PC-3 (cell line): ENCODE measurements around the gene OPRM1. TPM values are rescaled to one million over a fixed set of nuclear protein-coding genes. Genes with fewer than 3 reads are reported as not detected.

Experiments used
- ATAC-seq: fragments of 200-7000 bp; cut with Tn5 transposase; 2 replicates; pipeline ENCODE4 v1.9.1; 2020; ENCODE audit warnings: mild to moderate bottlenecking, moderate library complexity
- BruUV-seq: library from RNA; stranded (reverse); fragments of 400-500 nt; replicated peaks from 2 replicates; lab custom pipeline; 2021; lab: Mats Ljungman, UMichigan
- CTCF ChIA-PET: fragments of 300-600 bp; sonication (Branson Sonifier 250); formaldehyde crosslinking; loops from one replicate; lab custom pipeline; 2022; ENCODE audit warnings: antibody characterized with exemption; lab: Charles Lee
- POLR2A ChIA-PET: fragments of 300-600 bp; sonication (Branson Sonifier 250); formaldehyde crosslinking; loops from one replicate; lab custom pipeline; 2022; ENCODE audit warnings: antibody characterized with exemption; ENCODE audit not compliant: unreplicated experiment; lab: Charles Lee
- DNase-seq: peaks from one replicate; pipeline ENCODE4 v3.0.0-alpha.2; 2015
- H2AFZ ChIP-seq: fragments of 300-600 bp; sonication (generic); 2 replicates; pipeline ENCODE4 v1.6.0; 2016; ENCODE audit warnings: antibody characterized with exemption, low read length
- H3F3A ChIP-seq: fragments of 300-600 bp; sonication (generic); one replicate; pipeline ENCODE4 v1.6.0; 2017; ENCODE audit warnings: antibody characterized with exemption, low read length, control low read depth, mild to moderate bottlenecking; ENCODE audit not compliant: unreplicated experiment
- H3K27ac ChIP-seq: fragments of 300-600 bp; sonication (generic); 2 replicates; pipeline ENCODE4 v1.5.1; 2016; ENCODE audit warnings: mild to moderate bottlenecking, low read length
- H3K27me3 ChIP-seq: fragments of 300-600 bp; sonication (generic); 2 replicates; pipeline ENCODE4 v1.6.1; 2016; ENCODE audit warnings: low read length, mixed read lengths
- H3K36me3 ChIP-seq: fragments of 300-600 bp; sonication (generic); 2 replicates; pipeline ENCODE4 v1.6.1; 2016; ENCODE audit warnings: low read depth, mixed run types, low read length, mixed read lengths
- H3K4me1 ChIP-seq: fragments of 300-600 bp; sonication (generic); 2 replicates; pipeline ENCODE4 v1.5.1; 2016; ENCODE audit warnings: low read length; ENCODE audit not compliant: insufficient read depth
- H3K4me2 ChIP-seq: fragments of 300-600 bp; sonication (generic); 2 replicates; pipeline ENCODE4 v1.6.0; 2016; ENCODE audit warnings: low read length
- H3K4me3 ChIP-seq: fragments of 300-600 bp; sonication (generic); 2 replicates; pipeline ENCODE4 v1.5.1; 2016; ENCODE audit warnings: mild to moderate bottlenecking, low read length, mixed read lengths
- H3K79me2 ChIP-seq: fragments of 300-600 bp; sonication (generic); 2 replicates; pipeline ENCODE4 v1.6.1; 2017; ENCODE audit warnings: low read length, mixed read lengths
- H3K9ac ChIP-seq: fragments of 300-600 bp; sonication (generic); 2 replicates; pipeline ENCODE4 v1.6.0; 2016; ENCODE audit warnings: mild to moderate bottlenecking, low read length
- H3K9me2 ChIP-seq: fragments of 300-600 bp; sonication (generic); replicated peaks from 2 replicates; pipeline ENCODE4 v1.6.1; 2016; ENCODE audit warnings: mixed run types, low read length, mixed read lengths
- H3K9me3 ChIP-seq: fragments of 300-600 bp; sonication (generic); 2 replicates; pipeline ENCODE4 v1.6.1; 2016; ENCODE audit warnings: low read length, mixed read lengths
- H4K20me1 ChIP-seq: fragments of 300-600 bp; sonication (generic); 2 replicates; pipeline ENCODE4 v1.6.1; 2016; ENCODE audit warnings: low read length, mixed read lengths
- EZH2 ChIP-seq: fragments of 300-600 bp; sonication (generic); IDR thresholded peaks from one replicate; pipeline ENCODE4 v1.6.1; 2017; ENCODE audit warnings: antibody characterized with exemption, mild to moderate bottlenecking, low read length; ENCODE audit not compliant: unreplicated experiment
- EZH2phosphoT487 ChIP-seq: fragments of 300-600 bp; sonication (generic); IDR thresholded peaks from 2 replicates; pipeline ENCODE4 v1.6.1; 2018; ENCODE audit warnings: mild to moderate bottlenecking, antibody characterized with exemption, low read length, borderline replicate concordance
- intact Hi-C: fragments of 100-400 bp; cut with micrococcal nuclease; formaldehyde crosslinking; loops from 2 replicates; pipeline ENCODE4 v1.9.0; 2023
- total RNA-seq: library from RNA; depleted of rRNA; stranded (reverse); fragments of >200 nt; gene quantifications from 2 replicates; pipeline ENCODE4 v1.2.3, GENCODE V29; 2014
- TF ChIP-seq, protein P1 (sequence below): fragments of 300-600 bp; sonication (generic); conservative IDR thresholded peaks from 2 replicates; pipeline ENCODE4 v1.5.1; 2017; ENCODE audit warnings: antibody characterized with exemption, low read depth, mild to moderate bottlenecking, low read length

Gene OPRM1
- total RNA-seq, 1 experiment from 2014 or later, result not detected

DNA sequence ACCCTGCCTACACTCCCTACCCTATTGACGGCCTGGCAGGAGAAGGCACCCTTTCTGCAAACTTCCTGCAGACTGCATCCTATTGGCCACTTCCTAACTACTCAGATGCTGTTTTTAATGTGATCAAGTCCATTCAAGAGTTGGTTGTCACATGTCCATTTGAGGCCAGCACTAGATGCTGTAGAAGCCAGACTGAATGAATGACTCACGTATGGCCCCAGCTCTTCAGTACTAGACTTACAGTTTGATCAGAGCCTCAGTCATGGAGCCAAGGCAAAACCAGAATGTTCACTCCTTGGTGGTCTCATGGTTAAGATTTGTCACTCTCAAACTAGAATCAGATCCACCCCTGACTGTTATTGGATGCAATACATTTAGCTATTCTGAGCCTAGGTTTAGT, 101.7 kb downstream of the OPRM1 start:
- Histone ChIP-seq H3K36me3 (no peaks in the 10 kb centered on the region), H4K20me1 (no peaks in the 10 kb centered on the region), H2AFZ (no peak overlapping the region), H3K27me3 (peaks cover 4% of the 10 kb centered on the region; the same call in 1 of the 2 replicates), H3K9ac (no peak overlapping the region), H3K4me2 (no peak overlapping the region), H3K79me2 (no peaks in the 10 kb centered on the region), H3K4me3 (no peak overlapping the region), H3K27ac (no peak overlapping the region), H3K9me3 (no peaks in the 10 kb centered on the region), H3F3A (no peaks in the 10 kb centered on the region), H3K4me1 (no peaks in the 10 kb centered on the region), H3K9me2 (no peaks in the 10 kb centered on the region)
- ATAC-seq (no peak), DNase-seq (no peak)
- TF ChIP-seq, protein P1, sequence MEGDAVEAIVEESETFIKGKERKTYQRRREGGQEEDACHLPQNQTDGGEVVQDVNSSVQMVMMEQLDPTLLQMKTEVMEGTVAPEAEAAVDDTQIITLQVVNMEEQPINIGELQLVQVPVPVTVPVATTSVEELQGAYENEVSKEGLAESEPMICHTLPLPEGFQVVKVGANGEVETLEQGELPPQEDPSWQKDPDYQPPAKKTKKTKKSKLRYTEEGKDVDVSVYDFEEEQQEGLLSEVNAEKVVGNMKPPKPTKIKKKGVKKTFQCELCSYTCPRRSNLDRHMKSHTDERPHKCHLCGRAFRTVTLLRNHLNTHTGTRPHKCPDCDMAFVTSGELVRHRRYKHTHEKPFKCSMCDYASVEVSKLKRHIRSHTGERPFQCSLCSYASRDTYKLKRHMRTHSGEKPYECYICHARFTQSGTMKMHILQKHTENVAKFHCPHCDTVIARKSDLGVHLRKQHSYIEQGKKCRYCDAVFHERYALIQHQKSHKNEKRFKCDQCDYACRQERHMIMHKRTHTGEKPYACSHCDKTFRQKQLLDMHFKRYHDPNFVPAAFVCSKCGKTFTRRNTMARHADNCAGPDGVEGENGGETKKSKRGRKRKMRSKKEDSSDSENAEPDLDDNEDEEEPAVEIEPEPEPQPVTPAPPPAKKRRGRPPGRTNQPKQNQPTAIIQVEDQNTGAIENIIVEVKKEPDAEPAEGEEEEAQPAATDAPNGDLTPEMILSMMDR, result no peak
- TF ChIP-seq EZH2phosphoT487 (no peak), EZH2 (no peak)
- no TSS peak for BruUV-seq
- CTCF ChIA-PET, result interaction anchor here (0.5 kb wide), 1 partner anchor 17 kb away, joined by 3 read pairs; no protein-coding TSS in a partner anchor
- POLR2A ChIA-PET, result no interaction called here
- intact Hi-C loops, result no loop called here

DNA sequence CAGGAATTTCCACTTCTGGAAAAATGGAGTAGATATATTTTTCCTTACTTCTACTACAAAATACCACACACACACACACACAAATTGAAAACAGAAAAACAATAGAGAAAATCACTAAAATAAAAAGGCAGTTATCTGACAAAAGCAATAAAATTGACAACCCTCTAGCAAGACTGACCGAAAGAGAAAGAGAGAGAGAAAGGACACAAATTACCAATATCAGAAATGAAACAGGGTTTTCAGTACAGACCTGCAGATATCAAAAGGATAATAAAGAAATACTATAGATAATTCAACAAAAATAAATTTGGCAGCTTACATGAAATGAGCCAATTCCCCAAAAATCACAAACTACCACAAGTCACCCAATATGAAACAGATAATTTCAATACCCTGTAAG, 104.7 kb downstream of the OPRM1 start:
- no peaks in the 10 kb centered on the region for H3F3A ChIP-seq
- no peak overlapping the region for H3K4me3 ChIP-seq
- DNase-seq, result no peak
- CTCF ChIA-PET, result no interaction called here
- H4K20me1 ChIP-seq, result no peaks in the 10 kb centered on the region
- H3K79me2 ChIP-seq, result no peaks in the 10 kb centered on the region
- TF ChIP-seq, protein P1, result no peak
- no peak for TF ChIP-seq EZH2
- no peak for TF ChIP-seq EZH2phosphoT487
- no peak overlapping the region for H3K27ac ChIP-seq
- POLR2A ChIA-PET, result no interaction called here
- no peak for ATAC-seq
- H3K9me2 ChIP-seq, result no peaks in the 10 kb centered on the region
- H3K4me2 ChIP-seq, result no peak overlapping the region
- no TSS peak for BruUV-seq
- no peak overlapping the region for H2AFZ ChIP-seq
- intact Hi-C loops, result no loop called here
- H3K9ac ChIP-seq, result no peak overlapping the region
- no peaks in the 10 kb centered on the region for H3K4me1 ChIP-seq
- no peaks in the 10 kb centered on the region for H3K36me3 ChIP-seq
- no peaks in the 10 kb centered on the region for H3K9me3 ChIP-seq
- peaks cover 4% of the 10 kb centered on the region; the same call in 1 of the 2 replicates for H3K27me3 ChIP-seq

DNA sequence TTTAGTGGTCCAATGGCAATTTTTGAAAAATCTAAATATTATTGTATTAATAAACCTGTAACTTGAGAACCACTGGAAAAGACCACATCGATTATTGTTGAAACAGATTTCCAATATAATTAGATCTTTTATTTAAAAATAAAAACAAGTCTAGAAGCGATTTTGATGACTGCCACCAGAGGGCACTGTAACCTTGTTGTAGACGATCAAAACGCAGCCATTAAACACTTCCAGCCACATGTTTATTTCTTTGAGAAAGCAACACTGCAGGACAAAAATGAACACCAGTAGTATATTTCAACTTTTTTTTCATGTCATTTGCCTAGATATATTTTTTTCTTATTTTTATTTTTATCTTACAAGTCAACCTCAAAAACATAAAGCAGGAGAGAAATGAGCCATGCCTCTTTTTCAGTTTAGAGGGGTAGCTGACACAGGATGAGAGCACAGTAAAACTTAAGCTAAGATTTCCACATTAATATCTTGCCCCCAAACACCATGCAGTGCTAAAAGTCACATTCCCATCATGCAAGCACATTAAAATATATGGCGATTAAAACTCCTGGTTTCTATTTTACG, 115.4 kb downstream of the OPRM1 start:
- ATAC-seq, result no peak
- intact Hi-C loops, result loop anchor here (1.0 to 2.0 kb wide), 4 partner anchors 123 to 304 kb away; no protein-coding TSS in a partner anchor
- no peaks in the 10 kb centered on the region for H4K20me1 ChIP-seq

More for the DNA sequence above, 115.4 kb downstream of the OPRM1 start:
- no peaks in the 10 kb centered on the region for H3K4me1 ChIP-seq
- no peak overlapping the region for H2AFZ ChIP-seq
- H3K4me3 ChIP-seq, result no peak overlapping the region
- peak; percentile 71 for DNase-seq
- no peaks in the 10 kb centered on the region for H3K9me3 ChIP-seq
- BruUV-seq, result no TSS peak
- TF ChIP-seq, protein P1, result peak; percentile 69
- TF ChIP-seq EZH2, result no peak
- H3K36me3 ChIP-seq, result no peaks in the 10 kb centered on the region; the same call in 1 of the 2 replicates
- no peak overlapping the region for H3K4me2 ChIP-seq
- H3K27me3 ChIP-seq, result no peaks in the 10 kb centered on the region
- POLR2A ChIA-PET, result no interaction called here
- no peak overlapping the region for H3K27ac ChIP-seq
- H3K79me2 ChIP-seq, result no peaks in the 10 kb centered on the region
- CTCF ChIA-PET, result no interaction called here
- no peak overlapping the region for H3K9ac ChIP-seq
- H3F3A ChIP-seq, result no peaks in the 10 kb centered on the region
- H3K9me2 ChIP-seq, result no peaks in the 10 kb centered on the region
